ENCODE data around the gene FAM20C. TPM values are rescaled to one million over a fixed set of nuclear protein-coding genes. Genes with fewer than 3 reads are reported as not detected.

FAM20C gene
- total RNA-seq, 1 donor from 2014 or later: 1.3 TPM

DNA sequence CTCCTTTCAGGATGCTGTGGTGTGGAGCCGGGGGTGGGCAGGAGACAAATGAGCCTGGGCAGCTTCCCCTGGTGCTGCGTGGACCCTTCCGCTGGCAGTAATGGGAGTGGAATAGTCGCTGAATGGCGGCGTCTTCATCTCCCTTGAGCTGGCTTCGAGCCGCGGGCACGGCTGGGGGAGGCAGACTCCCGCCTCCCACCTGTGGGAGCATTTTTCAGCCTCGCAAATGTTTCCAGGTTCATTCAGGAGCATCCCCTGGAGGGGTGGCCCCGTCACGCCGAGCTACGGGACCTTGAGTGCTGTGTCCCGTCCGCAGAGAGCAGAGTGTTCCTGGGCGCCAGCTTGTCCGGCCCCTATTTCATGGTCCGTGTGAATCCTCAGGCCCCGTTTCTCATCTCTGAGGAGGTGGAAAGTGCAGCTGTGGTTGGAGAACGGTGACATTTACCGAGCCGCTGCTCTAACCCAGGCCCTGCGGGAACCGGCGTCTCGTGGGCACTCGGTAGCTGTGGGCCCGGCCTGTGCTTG is 18.1 kb downstream of the FAM20C start:
- DNase-seq (ENCODE audit: low read depth) (no peak), FAIRE-seq (no peak)
- TF ChIP-seq, protein P1, sequence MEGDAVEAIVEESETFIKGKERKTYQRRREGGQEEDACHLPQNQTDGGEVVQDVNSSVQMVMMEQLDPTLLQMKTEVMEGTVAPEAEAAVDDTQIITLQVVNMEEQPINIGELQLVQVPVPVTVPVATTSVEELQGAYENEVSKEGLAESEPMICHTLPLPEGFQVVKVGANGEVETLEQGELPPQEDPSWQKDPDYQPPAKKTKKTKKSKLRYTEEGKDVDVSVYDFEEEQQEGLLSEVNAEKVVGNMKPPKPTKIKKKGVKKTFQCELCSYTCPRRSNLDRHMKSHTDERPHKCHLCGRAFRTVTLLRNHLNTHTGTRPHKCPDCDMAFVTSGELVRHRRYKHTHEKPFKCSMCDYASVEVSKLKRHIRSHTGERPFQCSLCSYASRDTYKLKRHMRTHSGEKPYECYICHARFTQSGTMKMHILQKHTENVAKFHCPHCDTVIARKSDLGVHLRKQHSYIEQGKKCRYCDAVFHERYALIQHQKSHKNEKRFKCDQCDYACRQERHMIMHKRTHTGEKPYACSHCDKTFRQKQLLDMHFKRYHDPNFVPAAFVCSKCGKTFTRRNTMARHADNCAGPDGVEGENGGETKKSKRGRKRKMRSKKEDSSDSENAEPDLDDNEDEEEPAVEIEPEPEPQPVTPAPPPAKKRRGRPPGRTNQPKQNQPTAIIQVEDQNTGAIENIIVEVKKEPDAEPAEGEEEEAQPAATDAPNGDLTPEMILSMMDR (IDR thresholded peaks at IDR 0.05; ENCODE audit: insufficient read depth, low read length, severe bottlenecking): no peak
- Histone ChIP-seq H3K36me3 (ENCODE audit: control insufficient read depth, insufficient read depth, low read length) (no peaks in the 10 kb centered on the region), H3K4me3 (ENCODE audit: low read depth, low read length) (no peak overlapping the region), H3K27me3 (ENCODE audit: control insufficient read depth, insufficient read depth, low read length) (no peaks in the 10 kb centered on the region)

DNA sequence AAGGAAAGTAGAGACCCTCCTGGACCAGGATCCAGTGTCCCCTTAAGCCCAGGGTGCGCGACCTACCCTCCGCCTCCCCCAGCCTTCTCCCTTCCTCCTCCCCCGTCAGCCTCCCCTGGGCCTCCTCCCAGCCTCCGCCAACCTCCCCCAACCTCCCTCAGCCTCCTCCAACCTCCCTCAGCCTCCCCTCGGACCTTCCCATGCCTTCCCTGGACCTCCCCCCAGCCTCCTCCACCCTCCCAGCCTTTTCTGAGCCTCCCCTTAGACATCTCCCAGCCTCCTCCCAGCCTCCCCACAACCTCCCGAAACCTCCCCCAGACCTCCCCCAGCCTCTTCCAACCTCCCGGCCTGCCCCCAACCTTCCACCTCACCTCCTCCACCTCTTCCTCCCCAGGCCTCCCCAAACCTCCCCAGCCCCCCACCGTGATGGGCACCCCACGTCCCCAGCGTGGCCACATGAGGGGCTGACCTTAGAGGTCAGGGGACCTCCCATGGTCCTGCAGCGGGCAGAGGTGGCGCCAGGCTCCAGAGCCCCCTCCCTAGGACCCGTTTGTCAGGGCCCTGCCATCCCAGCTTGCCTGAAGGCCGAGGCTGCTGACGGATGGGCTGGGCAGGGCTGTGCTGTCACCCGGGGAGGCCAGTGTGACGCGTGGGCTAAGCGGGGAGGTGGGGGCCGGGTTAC is 18.8 kb downstream of the FAM20C start:
- TF ChIP-seq, protein P1 (IDR thresholded peaks at IDR 0.05; ENCODE audit: insufficient read depth, low read length, severe bottlenecking): no peak
- Histone ChIP-seq H3K4me3 (ENCODE audit: low read depth, low read length) (no peak overlapping the region), H3K36me3 (ENCODE audit: control insufficient read depth, insufficient read depth, low read length) (no peaks in the 10 kb centered on the region), H3K27me3 (ENCODE audit: control insufficient read depth, insufficient read depth, low read length) (no peaks in the 10 kb centered on the region)
- DNase-seq (ENCODE audit: low read depth) (no peak), FAIRE-seq (no peak)

DNA sequence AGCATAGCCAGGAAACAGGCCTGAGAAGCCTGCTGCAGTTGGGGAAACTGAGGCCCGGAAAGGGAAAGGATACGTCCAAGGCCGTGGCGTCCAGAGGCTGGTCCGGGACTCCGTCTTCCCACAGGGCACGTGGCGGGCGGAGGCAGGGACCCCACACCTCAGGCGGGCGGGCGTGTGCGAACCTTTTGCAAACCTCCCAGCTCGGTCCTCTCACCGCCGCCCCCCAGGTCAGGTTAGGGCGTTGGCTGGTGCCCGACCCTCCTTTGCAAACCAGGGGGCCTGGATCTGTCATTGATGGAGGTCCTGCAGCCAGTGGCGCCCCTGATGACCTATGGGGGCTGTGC is 19.3 kb downstream of the FAM20C start:
- no peak for DNase-seq (ENCODE audit: low read depth)

DNA sequence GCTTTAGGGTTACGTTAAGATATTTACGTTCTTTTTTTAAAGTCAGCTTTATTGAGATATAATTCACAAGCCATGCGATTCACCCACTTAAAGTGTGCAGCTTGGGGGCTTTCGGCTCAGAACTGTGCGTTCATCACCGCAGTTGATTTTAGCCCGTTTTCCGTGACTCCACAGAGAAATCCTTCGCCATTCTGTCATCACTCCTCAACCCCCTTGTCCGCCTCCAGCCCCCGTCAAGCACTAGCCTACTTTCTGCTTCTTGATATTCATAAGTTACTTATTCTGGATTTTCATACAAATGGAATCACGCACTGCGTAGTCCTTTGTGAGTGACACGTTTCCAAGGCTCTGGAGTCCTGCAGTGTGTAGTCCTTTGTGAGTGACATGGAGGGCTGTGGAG is 20.4 kb downstream of the FAM20C start:
- no peak for FAIRE-seq
- Histone ChIP-seq H3K36me3 (ENCODE audit: control insufficient read depth, insufficient read depth, low read length) (no peaks in the 10 kb centered on the region), H3K4me3 (ENCODE audit: low read depth, low read length) (no peak overlapping the region), H3K27me3 (ENCODE audit: control insufficient read depth, insufficient read depth, low read length) (no peaks in the 10 kb centered on the region)
- DNase-seq (ENCODE audit: low read depth): no peak
- TF ChIP-seq, protein P1 (IDR thresholded peaks at IDR 0.05; ENCODE audit: insufficient read depth, low read length, severe bottlenecking): no peak

More for the DNA sequence above, 19.3 kb downstream of the FAM20C start:
- no peaks in the 10 kb centered on the region for H3K36me3 ChIP-seq (ENCODE audit: control insufficient read depth, insufficient read depth, low read length)
- H3K27me3 ChIP-seq (ENCODE audit: control insufficient read depth, insufficient read depth, low read length): no peaks in the 10 kb centered on the region
- TF ChIP-seq, protein P1 (IDR thresholded peaks at IDR 0.05; ENCODE audit: insufficient read depth, low read length, severe bottlenecking): no peak
- no peak overlapping the region for H3K4me3 ChIP-seq (ENCODE audit: low read depth, low read length)
- no peak for FAIRE-seq

DNA sequence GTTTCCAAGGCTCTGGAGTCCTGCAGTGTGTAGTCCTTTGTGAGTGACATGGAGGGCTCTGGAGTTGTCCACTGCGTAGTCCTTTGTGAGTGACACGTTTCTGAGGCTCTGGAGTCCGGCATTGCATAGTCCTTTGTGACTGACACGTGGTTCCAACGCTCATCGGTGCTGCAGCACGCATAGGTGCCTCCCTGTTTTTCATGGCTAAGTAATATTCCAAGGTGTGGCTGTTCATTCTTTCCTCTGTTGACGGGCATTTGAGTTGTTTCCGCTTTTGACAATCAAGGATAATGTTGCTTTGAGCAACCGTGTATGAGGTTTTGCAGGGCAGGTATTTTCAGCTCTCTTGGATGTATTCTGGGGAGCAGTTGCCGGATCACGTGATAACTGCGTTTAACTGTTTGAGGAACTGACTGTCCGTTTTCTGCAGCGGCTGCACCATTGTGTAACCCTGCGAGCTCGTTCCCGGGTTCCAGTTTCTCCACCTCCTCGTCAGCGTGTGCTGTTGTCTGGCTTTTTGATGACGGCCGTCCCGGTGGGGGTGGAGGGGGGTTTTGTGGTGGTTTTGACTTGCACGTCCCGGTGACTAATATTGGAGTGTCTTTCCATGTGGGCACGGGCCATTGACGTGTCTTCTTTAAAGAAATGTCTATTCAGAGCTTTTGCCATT is 21.1 kb downstream of the FAM20C start:
- Histone ChIP-seq H3K36me3 (ENCODE audit: control insufficient read depth, insufficient read depth, low read length) (no peaks in the 10 kb centered on the region), H3K27me3 (ENCODE audit: control insufficient read depth, insufficient read depth, low read length) (no peaks in the 10 kb centered on the region), H3K4me3 (ENCODE audit: low read depth, low read length) (no peak overlapping the region)
- DNase-seq (ENCODE audit: low read depth): no peak
- no peak for FAIRE-seq
- TF ChIP-seq, protein P1 (IDR thresholded peaks at IDR 0.05; ENCODE audit: insufficient read depth, low read length, severe bottlenecking): no peak
